IPS-15b (cell line): ENCODE measurements around the gene KLRD1.
"Not testable (repeated sequence)": the region's sequence is repeated elsewhere in the genome, so short reads cannot be mapped to it uniquely, and the experiment has no call there.

ENCODE experiments used
- H3K27me3 ChIP-seq: one replicate; pipeline ENCODE4 v1.6.1; 2013; ENCODE audit warnings: low read length; ENCODE audit not compliant: control insufficient read depth, insufficient read depth
- H3K36me3 ChIP-seq: one replicate; pipeline ENCODE4 v1.6.1; 2013; ENCODE audit warnings: low read length; ENCODE audit not compliant: control insufficient read depth, insufficient read depth
- H3K4me1 ChIP-seq: one replicate; pipeline ENCODE4 v1.6.1; 2013; ENCODE audit warnings: mild to moderate bottlenecking, low read length; ENCODE audit not compliant: control insufficient read depth, insufficient read depth
- H3K4me3 ChIP-seq: one replicate; pipeline ENCODE4 v1.5.1; 2013; ENCODE audit warnings: low read depth, low read length
- H3K9ac ChIP-seq: one replicate; pipeline ENCODE4 v1.6.1; 2013; ENCODE audit warnings: low read depth, mild to moderate bottlenecking, low read length
- H3K9me3 ChIP-seq: one replicate; pipeline ENCODE4 v1.6.1; 2013; ENCODE audit warnings: mild to moderate bottlenecking, low read length; ENCODE audit not compliant: control insufficient read depth, insufficient read depth

The KLRD1 gene

DNA sequence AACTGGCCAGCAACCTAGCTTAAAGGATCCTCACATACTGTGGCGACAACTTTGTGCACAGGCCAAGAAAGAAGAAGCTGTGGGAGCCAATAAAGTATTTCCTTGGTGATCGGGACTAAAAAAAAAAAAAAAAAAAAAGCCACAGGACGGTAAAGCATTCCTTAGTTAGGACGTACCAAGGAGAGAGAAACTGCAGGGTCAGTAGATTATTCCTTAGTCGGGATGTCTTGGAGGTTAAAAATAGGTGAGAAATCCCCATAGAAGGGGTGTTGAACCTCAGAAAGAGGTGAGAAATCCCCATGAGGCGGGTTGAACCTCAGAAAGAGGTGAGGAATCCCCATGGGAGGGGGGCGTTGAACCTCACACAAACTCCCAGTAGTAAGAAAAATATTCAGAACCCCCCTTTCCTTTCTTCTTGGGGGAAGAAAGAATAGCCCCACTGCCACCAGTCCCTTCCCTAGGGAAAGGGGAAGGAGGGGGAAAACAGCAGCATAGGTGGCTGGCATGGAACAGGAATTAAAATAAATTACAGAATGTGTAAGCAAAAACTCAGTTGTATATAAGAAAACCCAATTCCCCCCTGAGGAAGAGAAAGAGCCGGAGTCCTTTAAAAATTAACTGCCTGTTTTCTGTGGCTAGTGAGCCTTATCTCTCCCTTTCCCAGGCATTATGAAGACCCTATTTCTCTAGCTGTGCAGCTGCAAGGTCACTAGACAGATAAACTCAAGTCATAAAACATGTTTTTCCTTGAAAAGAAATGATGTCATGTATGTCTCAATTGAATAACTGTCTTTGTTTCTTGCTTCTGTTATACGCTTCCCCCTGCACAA is 55.4 kb downstream of the KLRD1 start:
- Histone ChIP-seq H3K9me3 (no peaks in the 10 kb centered on the region), H3K36me3 (no peaks in the 10 kb centered on the region), H3K4me1 (peaks cover 43% of the 10 kb centered on the region), H3K4me3 (no peak overlapping the region), H3K27me3 (no peaks in the 10 kb centered on the region), H3K9ac (peak overlapping the region; percentile 5)

DNA sequence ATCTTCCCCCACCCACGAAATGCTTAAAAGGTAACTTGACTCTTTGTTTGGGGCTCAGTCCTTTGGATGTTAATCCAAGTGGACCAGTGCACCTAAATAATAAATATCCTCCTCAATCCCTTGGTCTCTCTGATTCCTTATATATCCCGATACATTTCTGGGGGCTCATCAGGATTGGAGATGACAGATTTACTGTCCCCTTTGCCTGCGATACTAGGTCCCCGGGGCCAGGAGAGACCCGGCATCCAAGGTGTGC is 55.9 kb downstream of the KLRD1 start:
- Histone ChIP-seq H3K4me1 (peaks cover 43% of the 10 kb centered on the region), H3K9ac (peak overlapping the region; percentile 5), H3K36me3 (no peaks in the 10 kb centered on the region), H3K9me3 (no peaks in the 10 kb centered on the region), H3K27me3 (no peaks in the 10 kb centered on the region), H3K4me3 (peak overlapping the region; percentile 47)

DNA sequence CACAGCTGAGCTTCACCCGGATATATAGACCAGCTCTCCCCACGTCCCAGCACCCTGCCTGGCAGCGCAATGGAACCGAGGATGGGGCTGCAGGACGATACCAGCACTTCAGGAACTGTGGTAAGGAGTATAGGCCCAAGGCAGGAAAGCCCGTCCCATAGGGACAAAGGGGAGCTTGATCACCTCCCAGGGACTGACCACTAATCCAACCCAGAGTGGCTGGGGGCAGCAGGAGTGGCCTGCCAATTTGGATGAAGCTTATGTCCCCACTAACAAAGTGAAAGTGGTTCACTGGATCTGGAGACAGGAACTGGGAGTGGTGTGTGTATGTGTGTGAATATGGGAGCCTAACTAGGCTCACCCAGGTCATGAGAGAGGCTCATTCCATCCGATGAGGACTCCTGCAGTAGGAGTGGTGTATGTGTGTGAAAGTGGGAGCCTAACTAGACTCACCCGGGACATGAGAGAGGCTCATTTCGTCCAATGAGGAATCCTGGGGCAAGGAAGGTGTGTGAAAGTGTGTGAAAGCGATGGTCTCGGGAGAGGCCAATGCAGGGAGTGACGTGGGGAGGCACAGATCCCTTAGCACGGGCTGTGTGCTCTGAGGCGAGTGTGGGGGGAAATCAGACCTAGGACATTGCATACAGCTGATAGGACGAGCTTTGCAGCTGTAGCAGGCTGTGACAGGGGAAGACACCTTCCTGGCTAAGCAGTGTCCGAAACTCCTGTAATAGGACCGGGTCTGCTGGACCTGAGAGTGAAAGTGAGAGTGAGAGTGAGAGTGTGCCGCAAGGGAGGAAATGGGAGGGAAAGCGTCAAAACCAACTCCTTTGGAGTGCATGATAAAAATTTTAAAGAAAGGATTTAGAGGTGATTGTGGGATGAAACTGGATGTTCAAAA is 56.5 kb downstream of the KLRD1 start:
- peaks cover 43% of the 10 kb centered on the region for H3K4me1 ChIP-seq
- peak overlapping the region; percentile 47 for H3K4me3 ChIP-seq
- H3K27me3 ChIP-seq: no peaks in the 10 kb centered on the region
- no peaks in the 10 kb centered on the region for H3K9me3 ChIP-seq
- no peaks in the 10 kb centered on the region for H3K36me3 ChIP-seq
- peak overlapping the region; percentile 9 for H3K9ac ChIP-seq

DNA sequence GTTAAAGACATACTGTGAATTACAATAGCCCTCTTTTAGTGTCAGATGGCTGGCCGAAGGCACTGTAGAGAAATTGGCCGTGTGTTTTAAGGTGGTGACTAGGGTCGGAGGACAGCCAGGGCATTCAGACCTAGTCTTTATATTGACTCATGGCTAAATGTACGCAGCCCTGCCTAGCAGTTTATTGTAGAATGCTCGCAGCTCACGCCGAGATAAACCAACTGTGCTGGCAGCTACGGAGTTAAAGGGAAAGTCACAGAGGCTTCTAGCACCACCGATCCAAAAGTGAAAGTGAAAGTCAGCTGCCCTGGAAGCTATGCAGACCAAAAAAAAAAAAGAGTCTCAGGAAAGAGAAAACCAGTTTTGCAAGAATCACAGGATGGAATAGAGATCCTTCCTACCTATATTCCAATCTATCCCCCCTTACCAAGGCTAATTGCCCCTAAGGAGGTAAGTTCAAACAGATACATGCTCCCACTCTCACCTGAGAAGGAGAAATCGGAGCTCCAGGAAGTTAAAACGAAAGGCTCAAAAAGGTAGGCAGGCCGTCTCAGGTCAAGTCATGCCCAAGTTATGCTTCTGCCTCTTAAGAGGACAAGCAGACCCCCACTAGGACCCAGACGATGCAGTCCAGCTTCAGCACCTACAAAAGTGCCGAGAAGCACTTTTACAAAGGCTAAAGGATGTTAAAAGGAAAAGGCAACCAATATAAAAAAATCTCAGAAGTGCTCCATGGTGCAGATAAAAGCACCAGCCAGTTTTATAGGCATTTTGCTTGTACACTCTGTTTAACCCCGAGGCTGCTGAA is 57.3 kb downstream of the KLRD1 start:
- Histone ChIP-seq H3K9me3 (no peaks in the 10 kb centered on the region), H3K4me1 (peaks cover 42% of the 10 kb centered on the region), H3K36me3 (no peaks in the 10 kb centered on the region), H3K4me3 (peak overlapping the region; percentile 47), H3K9ac (peak overlapping the region; percentile 38), H3K27me3 (no peaks in the 10 kb centered on the region)

DNA sequence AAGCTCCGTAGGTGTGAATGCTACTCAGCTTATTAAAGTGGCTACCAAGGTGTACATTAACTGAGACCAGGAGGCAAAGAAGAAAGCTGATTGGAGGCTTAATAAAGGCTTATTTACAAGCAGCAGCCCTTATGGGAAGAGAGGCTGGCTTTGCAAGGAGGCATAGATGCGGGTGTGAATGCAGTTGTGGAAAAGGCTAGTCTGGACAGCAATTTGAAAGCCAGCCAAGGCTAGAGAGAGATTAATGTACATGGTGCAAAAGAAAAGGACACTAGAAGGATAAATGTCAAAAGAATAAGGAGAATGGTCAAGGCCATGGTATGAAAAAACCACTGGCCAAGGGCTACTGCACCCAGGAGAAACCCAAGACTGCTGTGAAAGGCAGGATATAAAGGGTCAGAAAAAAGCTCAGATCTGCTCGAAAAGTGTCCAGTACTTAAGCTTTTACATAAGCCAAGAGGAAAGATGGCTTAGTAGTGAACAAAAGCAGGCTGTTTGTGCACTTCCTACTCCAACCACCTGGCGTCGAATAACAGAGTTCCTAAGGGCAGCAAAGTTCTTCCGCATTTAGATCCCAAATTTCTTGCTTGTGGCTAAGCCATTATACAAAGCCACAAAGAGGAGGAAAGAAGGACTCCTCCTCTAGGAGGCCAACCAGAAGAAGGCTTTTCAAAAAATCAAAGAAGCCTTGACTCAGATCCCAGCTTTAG is 58.2 kb downstream of the KLRD1 start:
- Histone ChIP-seq H3K9ac (no peak overlapping the region), H3K27me3 (no peaks in the 10 kb centered on the region), H3K4me1 (peaks cover 38% of the 10 kb centered on the region)

DNA sequence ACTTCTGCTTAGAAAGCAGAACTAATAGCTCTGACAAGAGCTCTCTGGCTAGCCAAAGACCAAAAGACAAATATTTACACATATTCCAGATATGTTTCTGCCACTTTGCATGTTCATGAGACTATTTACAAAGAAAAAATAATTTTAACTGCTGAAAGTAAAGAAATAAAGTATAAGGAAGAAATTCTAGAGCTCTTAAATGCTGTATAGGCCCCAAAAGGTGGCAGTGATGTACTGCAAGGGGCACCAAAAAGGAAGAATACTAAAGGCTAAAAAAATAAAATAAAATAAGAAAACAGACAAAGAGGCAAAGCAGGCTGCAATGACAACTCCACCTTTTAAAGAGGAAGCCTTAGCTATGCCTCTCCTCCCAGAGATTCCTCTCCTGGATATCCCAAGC is 59.2 kb downstream of the KLRD1 start:
- H3K36me3 ChIP-seq: no peaks in the 10 kb centered on the region
- H3K4me3 ChIP-seq: no peak overlapping the region
- peaks cover 37% of the 10 kb centered on the region for H3K4me1 ChIP-seq
- H3K27me3 ChIP-seq: no peaks in the 10 kb centered on the region
- H3K9me3 ChIP-seq: no peaks in the 10 kb centered on the region
- no peak overlapping the region for H3K9ac ChIP-seq

More for the DNA sequence above, 58.2 kb downstream of the KLRD1 start:
- peak overlapping the region; percentile 47 for H3K4me3 ChIP-seq
- no peaks in the 10 kb centered on the region for H3K9me3 ChIP-seq
- no peaks in the 10 kb centered on the region for H3K36me3 ChIP-seq

DNA sequence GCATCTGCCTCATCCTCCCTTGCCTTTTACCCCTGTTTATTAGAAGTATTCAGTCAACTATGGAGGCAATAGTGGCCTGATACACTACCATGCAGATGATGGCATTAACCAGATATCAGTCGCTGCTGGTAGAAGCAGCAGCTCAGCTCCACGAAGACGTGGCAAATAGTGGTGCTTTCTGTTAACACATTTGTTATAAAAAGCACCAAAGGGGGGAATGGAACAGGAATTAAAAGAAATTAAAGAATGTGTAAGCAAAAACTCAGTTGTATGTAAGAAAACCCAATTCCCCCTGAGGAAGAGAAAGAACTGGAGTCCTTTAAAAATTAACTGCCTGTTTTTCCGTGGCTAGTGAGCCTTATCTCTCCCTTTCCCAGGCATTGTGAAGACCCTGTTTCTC is 60.0 kb downstream of the KLRD1 start:
- not testable (repeated sequence) for H3K9ac ChIP-seq, H3K27me3 ChIP-seq, H3K4me3 ChIP-seq, H3K9me3 ChIP-seq, H3K36me3 ChIP-seq
- peaks cover 36% of the 10 kb centered on the region for H3K4me1 ChIP-seq

DNA sequence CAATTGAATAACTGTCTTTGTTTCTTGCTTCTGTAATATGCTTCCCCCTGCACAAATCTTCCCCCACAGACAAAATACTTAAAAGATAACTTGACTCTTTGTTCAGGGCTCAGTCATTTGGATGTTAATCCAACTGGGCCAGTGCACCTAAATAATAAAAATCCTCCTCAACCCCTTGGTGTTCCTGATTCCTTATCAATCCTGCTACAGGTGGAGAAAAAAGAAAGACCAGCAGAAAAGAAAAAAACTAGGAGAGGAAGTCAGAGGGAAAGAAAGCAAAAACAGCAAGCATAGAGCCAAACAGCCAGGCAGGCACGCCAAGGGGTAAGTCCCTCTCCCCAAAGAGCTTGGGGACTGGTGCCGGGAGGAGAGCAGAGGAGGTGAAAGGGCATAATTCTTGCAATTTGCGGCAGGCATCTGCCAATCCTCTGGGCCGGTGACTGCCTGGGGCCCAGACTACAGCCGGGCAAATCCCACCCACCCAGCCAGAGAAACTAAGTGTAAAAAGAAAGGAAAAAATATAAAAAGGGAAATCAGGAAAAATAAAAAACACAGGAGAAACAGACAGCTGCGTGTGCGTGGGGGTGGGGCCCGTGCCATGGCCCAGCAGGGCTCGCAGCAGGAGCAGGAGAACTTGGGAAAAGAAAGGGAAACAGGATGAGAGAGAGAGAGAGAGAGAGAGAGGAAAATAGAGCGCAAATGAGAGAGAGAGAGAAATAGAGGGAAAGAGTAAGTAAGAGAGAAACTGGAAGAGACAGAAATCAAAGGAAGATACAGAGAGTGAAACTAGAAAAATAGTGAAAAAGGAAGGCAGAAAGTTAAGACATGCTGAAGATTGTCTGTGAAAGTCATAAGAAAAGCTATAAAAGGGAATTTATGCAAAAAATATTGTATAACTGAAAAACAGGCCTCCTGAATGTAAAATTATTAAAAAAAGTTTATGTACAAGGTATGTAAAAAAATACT is 60.8 kb downstream of the KLRD1 start:
- no peaks in the 10 kb centered on the region for H3K27me3 ChIP-seq
- H3K4me3 ChIP-seq: no peak overlapping the region
- H3K36me3 ChIP-seq: no peaks in the 10 kb centered on the region
- H3K9ac ChIP-seq: no peak overlapping the region
- no peaks in the 10 kb centered on the region for H3K9me3 ChIP-seq
- H3K4me1 ChIP-seq: peaks cover 34% of the 10 kb centered on the region

DNA sequence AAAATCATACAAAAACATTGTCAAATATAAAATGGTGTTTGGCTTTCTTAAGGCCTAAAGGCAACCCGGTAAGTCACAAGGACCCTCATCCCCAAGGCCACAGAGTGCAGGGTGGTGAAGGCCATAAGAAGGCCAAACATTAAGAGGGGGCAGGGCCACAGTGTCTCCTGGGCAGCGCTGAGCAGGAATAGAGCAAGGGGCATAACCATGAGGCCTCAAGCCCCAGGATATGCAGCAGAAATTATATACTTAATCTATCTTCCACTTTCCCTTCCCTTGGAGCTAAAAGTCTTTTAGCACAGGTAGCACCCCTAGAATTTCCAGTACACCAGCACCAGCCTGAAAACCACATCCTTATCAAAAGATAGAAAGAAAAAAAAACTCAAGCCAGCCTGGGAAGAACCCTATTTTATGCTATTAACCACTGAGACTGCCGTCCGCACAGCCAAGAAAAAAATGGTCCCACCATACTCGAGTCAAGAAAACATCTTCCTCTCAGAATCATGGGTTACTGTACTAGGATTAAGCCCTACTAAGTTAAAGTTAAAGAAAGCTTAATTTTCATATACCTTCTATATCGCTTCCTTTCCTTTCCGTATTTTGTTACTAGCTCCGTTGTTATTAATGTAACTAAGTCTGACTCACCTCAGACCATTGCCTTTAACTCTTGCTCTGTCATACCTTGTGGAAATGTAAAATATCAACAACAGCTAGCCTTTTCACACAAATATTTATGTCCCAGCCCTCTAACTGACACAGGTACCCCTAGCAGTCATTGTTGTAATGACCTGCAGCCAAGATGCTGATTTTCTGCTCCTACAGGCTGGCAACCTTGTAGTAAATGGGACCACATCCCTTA is 62.1 kb downstream of the KLRD1 start:
- Histone ChIP-seq H3K9me3 (no peaks in the 10 kb centered on the region), H3K36me3 (no peaks in the 10 kb centered on the region)

More for the DNA sequence above, 62.1 kb downstream of the KLRD1 start:
- Histone ChIP-seq H3K4me1 (peaks cover 23% of the 10 kb centered on the region), H3K9ac (no peak overlapping the region), H3K27me3 (no peaks in the 10 kb centered on the region), H3K4me3 (no peak overlapping the region)
